AG09319 (cell line): Measurements from ENCODE around the gene TAF15.

Experiments used
- DNase-seq: peaks from one replicate; pipeline ENCODE4 v3.0.0-alpha.2; 2010; ENCODE audit warnings: low read depth; ENCODE audit errors: extremely low read depth
- CTCF ChIP-seq: IDR thresholded peaks from 2 replicates; pipeline ENCODE4 v1.5.1; 2011; ENCODE audit warnings: low read depth, mild to moderate bottlenecking, inconsistent platforms, low read length, moderate library complexity

Gene TAF15

GRCh38 chr17:35808962-35809854 is at the start of gene TAF15:
TAF15 (plus strand) TSS chr17:35809484; CDS start chr17:35809570, 86 bp downstream.
- TF ChIP-seq CTCF = peak; percentile 89
- peak; percentile 98 for DNase-seq

- no peak for DNase-seq
- no peak for TF ChIP-seq CTCF
Observed at GRCh38 chr17:35760587-35760986, 48.7 kb upstream of the TAF15 start, which contains the start of gene C17orf50. C17orf50 (plus strand) TSS chr17:35760887; CDS start chr17:35760942, 55 bp downstream.

GRCh38 chr17:35761601-35762000 is 47.7 kb upstream of the TAF15 start:
- TF ChIP-seq CTCF = no peak
- DNase-seq = no peak

- no peak for DNase-seq
- TF ChIP-seq CTCF = no peak
Observed at GRCh38 chr17:35763767-35764122, 45.5 kb upstream of the TAF15 start.

- no peak for DNase-seq
- peak; percentile 82 for TF ChIP-seq CTCF
Observed at GRCh38 chr17:35764123-35764991, 44.9 kb upstream of the TAF15 start.

GRCh38 chr17:35765086-35765710 is 44.1 kb upstream of the TAF15 start:
- no peak for DNase-seq

More at GRCh38 chr17:35765086-35765710, 44.1 kb upstream of the TAF15 start:
- no peak for TF ChIP-seq CTCF
